Trophoblast cell (in vitro differentiated cells and primary cell): ENCODE data around the gene PEAK3.
A peak's percentile ranks its signal among the peaks of the same experiment; 100 is the strongest.

ENCODE experiments used
- DNase-seq, 2 donors: peaks; one replicate each; pipeline ENCODE4 v3.0.0-alpha.2; 2016
- H2AFZ ChIP-seq: 2 replicates; pipeline ENCODE4 v1.6.1; 2013; ENCODE audit warnings: low read length, moderate library complexity, mild to moderate bottlenecking; ENCODE audit not compliant: insufficient read depth, poor library complexity
- H2AK5ac ChIP-seq: 2 replicates; pipeline ENCODE4 v1.6.1; 2013; ENCODE audit warnings: mild to moderate bottlenecking, low read length
- H2BK120ac ChIP-seq: 2 replicates; pipeline ENCODE4 v1.6.1; 2013; ENCODE audit warnings: low read length, mild to moderate bottlenecking, moderate library complexity; ENCODE audit not compliant: insufficient read depth, poor library complexity
- H2BK12ac ChIP-seq: 2 replicates; pipeline ENCODE4 v1.6.1; 2013; ENCODE audit warnings: mild to moderate bottlenecking, low read length, moderate library complexity
- H2BK5ac ChIP-seq: 2 replicates; pipeline ENCODE4 v1.6.1; 2013; ENCODE audit warnings: low read length, low read depth, moderate library complexity, mild to moderate bottlenecking; ENCODE audit not compliant: poor library complexity
- H3K14ac ChIP-seq: 2 replicates; pipeline ENCODE4 v1.6.1; 2013; ENCODE audit warnings: mild to moderate bottlenecking, low read length
- H3K18ac ChIP-seq: 2 replicates; pipeline ENCODE4 v1.6.1; 2013; ENCODE audit warnings: mild to moderate bottlenecking, low read length
- H3K23ac ChIP-seq: 2 replicates; pipeline ENCODE4 v1.6.1; 2013; ENCODE audit warnings: low read length
- H3K27ac ChIP-seq: 2 replicates; pipeline ENCODE4 v1.5.1; 2013; ENCODE audit warnings: low read depth, mild to moderate bottlenecking, inconsistent platforms, low read length, moderate library complexity
- H3K27me3 ChIP-seq: 2 replicates; pipeline ENCODE4 v1.6.1; 2013; ENCODE audit warnings: inconsistent platforms, mild to moderate bottlenecking, low read length, moderate library complexity; ENCODE audit not compliant: insufficient read depth
- H3K36me3 ChIP-seq, 2 experiments: 1 replicate in 1 of 2; 2 replicates in 1 of 2; pipeline ENCODE4 v1.6.1; 2013; ENCODE audit warnings: low read length in 2 of 2, mild to moderate bottlenecking in 2 of 2, moderate library complexity in 1 of 2; ENCODE audit not compliant: insufficient read depth in 2 of 2, control insufficient read depth in 1 of 2
- H3K4ac ChIP-seq: 2 replicates; pipeline ENCODE4 v1.6.1; 2013; ENCODE audit warnings: low read depth, mild to moderate bottlenecking, low read length, moderate library complexity
- H3K4me1 ChIP-seq, 2 experiments: 1 replicate in 1 of 2; 2 replicates in 1 of 2; pipeline ENCODE4 v1.6.1; 2013; ENCODE audit warnings: low read length in 2 of 2, mild to moderate bottlenecking in 2 of 2, moderate library complexity in 1 of 2; ENCODE audit not compliant: insufficient read depth in 2 of 2, control insufficient read depth in 1 of 2
- H3K4me2 ChIP-seq: 2 replicates; pipeline ENCODE4 v1.6.1; 2013; ENCODE audit warnings: inconsistent platforms, mild to moderate bottlenecking, low read length, moderate library complexity
- H3K4me3 ChIP-seq: 2 replicates; pipeline ENCODE4 v1.5.1; 2013; ENCODE audit warnings: mild to moderate bottlenecking, low read depth, low read length, inconsistent platforms
- H3K79me1 ChIP-seq: one replicate; pipeline ENCODE4 v1.6.1; 2013; ENCODE audit warnings: low read length
- H3K79me2 ChIP-seq: 2 replicates; pipeline ENCODE4 v1.6.1; 2013; ENCODE audit warnings: low read length, mild to moderate bottlenecking; ENCODE audit not compliant: control insufficient read depth, insufficient read depth, poor library complexity
- H3K9ac ChIP-seq: 2 replicates; pipeline ENCODE4 v1.6.1; 2013; ENCODE audit warnings: mild to moderate bottlenecking, low read length
- H3K9me3 ChIP-seq: 2 replicates; pipeline ENCODE4 v1.6.1; 2013; ENCODE audit warnings: low read depth, mild to moderate bottlenecking, control low read depth, inconsistent platforms, low read length; ENCODE audit not compliant: insufficient read depth
- H4K12ac ChIP-seq: 2 replicates; pipeline ENCODE4 v1.6.1; 2013; ENCODE audit warnings: low read depth, mild to moderate bottlenecking, low read length, moderate library complexity
- H4K8ac ChIP-seq: 2 replicates; pipeline ENCODE4 v1.6.1; 2013; ENCODE audit warnings: low read depth, mild to moderate bottlenecking, low read length, moderate library complexity
- H4K91ac ChIP-seq: one replicate; pipeline ENCODE4 v1.6.1; 2013; ENCODE audit warnings: low read depth, mild to moderate bottlenecking, low read length, moderate library complexity
- WGBS: extraction: QIAGEN DNeasy Blood & Tissue Kit; methylation state at CpG from one replicate; pipeline ENCODE4 v1.1.7; 2013; ENCODE audit warnings: missing lambda C conversion rate; ENCODE audit not compliant: insufficient read length, insufficient coverage; ENCODE audit errors: extremely low coverage; 5-methylcytosine and 5-hydroxymethylcytosine counted together

Gene PEAK3

GRCh38 chr19:2235381-2236063, 46.5 kb downstream of the PEAK3 start:
- H3K79me1 ChIP-seq, result peaks cover 16% of the 10 kb centered on the region
- peak overlapping the region; percentile 65 for H3K4me2 ChIP-seq
- peak overlapping the region; percentile 90 for H3K4ac ChIP-seq
- H2AK5ac ChIP-seq, result peak overlapping the region; percentile 16
- peak overlapping the region; percentile 91 for H4K8ac ChIP-seq
- DNase-seq, result peak; percentile 73 to 76
- H2BK120ac ChIP-seq, result peak overlapping the region; percentile 44
- peaks cover 46% of the 10 kb centered on the region for H3K79me2 ChIP-seq
- H3K23ac ChIP-seq, result no peak overlapping the region
- H3K9me3 ChIP-seq, result no peaks in the 10 kb centered on the region
- no CpG with 5 or more reads among the region's 48 CpGs for WGBS
- H3K27me3 ChIP-seq, result no peaks in the 10 kb centered on the region
- H2BK5ac ChIP-seq, result peak overlapping the region; percentile 42
- peaks cover 36 to 42% of the 10 kb centered on the region in 2 experiments for H3K36me3 ChIP-seq
- H3K14ac ChIP-seq, result peak overlapping the region; percentile 78
- no peak overlapping the region for H2BK12ac ChIP-seq
- peak overlapping the region; percentile 87 for H3K4me3 ChIP-seq
- H3K18ac ChIP-seq, result peak overlapping the region; percentile 63
- H3K4me1 ChIP-seq, result peaks cover 12% of the 10 kb centered on the region in 2 experiments
- peak overlapping the region; percentile 79 for H4K91ac ChIP-seq
- peak overlapping the region; percentile 87 for H3K9ac ChIP-seq
- peak overlapping the region; percentile 47 for H2AFZ ChIP-seq
- peak overlapping the region; percentile 33 for H4K12ac ChIP-seq
- H3K27ac ChIP-seq, result peak overlapping the region; percentile 9

- peaks cover 12% of the 10 kb centered on the region in 2 experiments for H3K4me1 ChIP-seq
- H3K4me2 ChIP-seq, result peak overlapping the region; percentile 65
- H3K4ac ChIP-seq, result peak overlapping the region; percentile 90
- no peak overlapping the region for H3K27ac ChIP-seq
- peaks cover 39 to 42% of the 10 kb centered on the region in 2 experiments for H3K36me3 ChIP-seq
- no peaks in the 10 kb centered on the region for H3K9me3 ChIP-seq
- H3K14ac ChIP-seq, result peak overlapping the region; percentile 78
- DNase-seq, result peak; percentile 75 to 83
- H3K18ac ChIP-seq, result no peak overlapping the region
- H3K4me3 ChIP-seq, result peak overlapping the region; percentile 87
- H3K9ac ChIP-seq, result peak overlapping the region; percentile 87
- no CpG with 5 or more reads among the region's 6 CpGs for WGBS
- no peak overlapping the region for H4K8ac ChIP-seq
- peaks cover 16% of the 10 kb centered on the region for H3K79me1 ChIP-seq
- H2AK5ac ChIP-seq, result no peak overlapping the region
- H3K27me3 ChIP-seq, result no peaks in the 10 kb centered on the region
- H2AFZ ChIP-seq, result no peak overlapping the region
- no peak overlapping the region for H2BK12ac ChIP-seq
- no peak overlapping the region for H2BK5ac ChIP-seq
- H2BK120ac ChIP-seq, result peak overlapping the region; percentile 44
- H3K79me2 ChIP-seq, result peaks cover 41% of the 10 kb centered on the region
- peak overlapping the region; percentile 33 for H4K12ac ChIP-seq
- H3K23ac ChIP-seq, result no peak overlapping the region
- peak overlapping the region; percentile 79 for H4K91ac ChIP-seq
These were observed 47.0 kb downstream of the PEAK3 start for GRCh38 chr19:2234996-2235380.

GRCh38 chr19:2233601-2234280, 48.2 kb downstream of the PEAK3 start:
- no peak overlapping the region for H3K4me3 ChIP-seq
- no peak overlapping the region for H2AK5ac ChIP-seq
- no peak overlapping the region for H4K91ac ChIP-seq
- H3K14ac ChIP-seq, result no peak overlapping the region
- H3K4ac ChIP-seq, result peak overlapping the region; percentile 64
- no peak overlapping the region for H2BK12ac ChIP-seq
- no peak overlapping the region for H4K8ac ChIP-seq
- no peak overlapping the region for H2AFZ ChIP-seq
- H3K79me1 ChIP-seq, result peaks cover 16% of the 10 kb centered on the region
- H3K9ac ChIP-seq, result no peak overlapping the region
- H3K4me1 ChIP-seq, result peaks cover 12% of the 10 kb centered on the region in 2 experiments
- H3K4me2 ChIP-seq, result no peak overlapping the region
- peaks cover 47 to 51% of the 10 kb centered on the region in 2 experiments for H3K36me3 ChIP-seq
- no peak overlapping the region for H3K18ac ChIP-seq
- no peak overlapping the region for H2BK5ac ChIP-seq
- no CpG with 5 or more reads among the region's 25 CpGs for WGBS
- no peak overlapping the region for H4K12ac ChIP-seq
- no peaks in the 10 kb centered on the region for H3K27me3 ChIP-seq
- H3K27ac ChIP-seq, result no peak overlapping the region
- no peak overlapping the region for H2BK120ac ChIP-seq
- DNase-seq, result no peak
- peaks cover 35% of the 10 kb centered on the region for H3K79me2 ChIP-seq
- no peak overlapping the region for H3K23ac ChIP-seq
- no peaks in the 10 kb centered on the region for H3K9me3 ChIP-seq

- no peak overlapping the region for H2BK5ac ChIP-seq
These were observed 49.5 kb downstream of the PEAK3 start for GRCh38 chr19:2232286-2233151.

More at GRCh38 chr19:2232286-2233151, 49.5 kb downstream of the PEAK3 start:
- Histone ChIP-seq H3K4me2 (no peak overlapping the region), H3K23ac (no peak overlapping the region), H3K27ac (no peak overlapping the region), H2AK5ac (no peak overlapping the region), H4K12ac (no peak overlapping the region), H2BK12ac (no peak overlapping the region), H2AFZ (no peak overlapping the region), H3K79me1 (peaks cover 16% of the 10 kb centered on the region), H4K91ac (no peak overlapping the region), H3K27me3 (no peaks in the 10 kb centered on the region), H3K4me1 (peaks cover 6 to 7% of the 10 kb centered on the region in 2 experiments), H3K9ac (no peak overlapping the region), H3K14ac (no peak overlapping the region), H4K8ac (no peak overlapping the region), H2BK120ac (no peak overlapping the region), H3K79me2 (peaks cover 25% of the 10 kb centered on the region), H3K4me3 (no peak overlapping the region), H3K36me3 (peaks cover 57 to 59% of the 10 kb centered on the region in 2 experiments), H3K4ac (no peak overlapping the region), H3K18ac (no peak overlapping the region), H3K9me3 (no peaks in the 10 kb centered on the region)
- no CpG with 5 or more reads among the region's 30 CpGs for WGBS
- DNase-seq, result no peak
